Spleen (tissue), 11 donors: ENCODE measurements around the gene SUGP2. TPM values are rescaled to one million over a fixed set of nuclear protein-coding genes. Genes with fewer than 3 reads are reported as not detected.
A peak's percentile ranks its signal among the peaks of the same experiment; 100 is the strongest.

Source experiments
- DNase-seq: peaks from one replicate; pipeline ENCODE4 v3.0.0-alpha.2; 2020
- H3K27ac ChIP-seq, 8 donors: fragments of 200-600 bp; sonication (generic) in 7 of 8; 1 replicate in 4 of 8; 2 replicates in 4 of 8; pipeline versions ENCODE4 v1.5.0 to v1.8.0; 2016 to 2021; ENCODE audit warnings: inconsistent platforms in 4 of 8, mild to moderate bottlenecking in 4 of 8, moderate library complexity in 1 of 8
- H3K27me3 ChIP-seq, 7 donors: fragments of 200-600 bp; sonication (generic) in 6 of 7; replicated peaks in 1 of 7; 1 replicate in 4 of 7; 2 replicates in 3 of 7; pipeline versions ENCODE4 v1.5.0 to v1.8.0; 2016 to 2021; ENCODE audit warnings: inconsistent platforms in 3 of 7, mild to moderate bottlenecking in 1 of 7
- H3K36me3 ChIP-seq, 6 donors: fragments of 200-600 bp; sonication (generic) in 5 of 6; 1 replicate in 4 of 6; 2 replicates in 2 of 6; pipeline versions ENCODE4 v1.5.0 to v1.8.0; 2016 to 2021; ENCODE audit warnings: inconsistent platforms in 2 of 6
- H3K4me1 ChIP-seq, 6 donors: fragments of 200-600 bp; sonication (generic) in 5 of 6; 1 replicate in 3 of 6; 2 replicates in 3 of 6; pipeline versions ENCODE4 v1.5.0 to v1.8.0; 2016 to 2021; ENCODE audit warnings: inconsistent platforms in 3 of 6
- H3K4me3 ChIP-seq, 8 donors: fragments of 200-600 bp; sonication (generic) in 7 of 8; 1 replicate in 4 of 8; 2 replicates in 4 of 8; pipeline versions ENCODE4 v1.5.0 to v1.8.0; 2016 to 2021; ENCODE audit warnings: inconsistent platforms in 4 of 8, mild to moderate bottlenecking in 4 of 8, moderate library complexity in 2 of 8
- H3K9me3 ChIP-seq, 8 donors: fragments of 200-600 bp; sonication (generic) in 7 of 8; 1 replicate in 4 of 8; 2 replicates in 4 of 8; pipeline versions ENCODE4 v1.5.0 to v1.8.0; 2016 to 2021; ENCODE audit warnings: inconsistent platforms in 4 of 8
- CTCF ChIP-seq, 11 experiments: fragments of 200-600 bp in 7 of 11; fragments of 450-650 bp in 4 of 11; sonication (generic) in 4 of 11; IDR thresholded peaks in 8 of 11; conservative IDR thresholded peaks in 3 of 11; 1 replicate in 7 of 11; 2 replicates in 4 of 11; pipeline versions ENCODE4 v1.4.0 to v1.8.0; 2016 to 2021; ENCODE audit warnings: antibody characterized with exemption in 11 of 11, inconsistent platforms in 4 of 11, mild to moderate bottlenecking in 1 of 11
- POLR2A ChIP-seq, 3 donors: fragments of 450-650 bp; IDR thresholded peaks; one replicate each; pipeline ENCODE4 v1.5.1; 2017; ENCODE audit warnings: antibody characterized with exemption in 3 of 3, mild to moderate bottlenecking in 1 of 3
- POLR2AphosphoS5 ChIP-seq, 3 donors: sonication (generic); formaldehyde crosslinking; IDR thresholded peaks; one replicate each; pipeline ENCODE4 v1.5.1; 2017; ENCODE audit warnings: antibody characterized with exemption in 3 of 3
- WGBS, 5 donors: extraction: QIAGEN DNeasy Blood & Tissue Kit in 3 of 5; methylation state at CpG; one replicate each; pipeline versions ENCODE4 v1.1.5 to v1.1.7; 2013 to 2018; 5-methylcytosine and 5-hydroxymethylcytosine counted together
- intact Hi-C: fragments of 100-400 bp; cut with DNase I; formaldehyde crosslinking; loops from one replicate; pipeline ENCODE4 v1.15.0; 2023; ENCODE audit warnings: low total_unique reads
- polyA plus RNA-seq, 3 donors: library from polyadenylated mRNA; stranded (reverse); fragments of 200-250 nt; gene quantifications; one replicate each; pipeline ENCODE4 v1.2.1, GENCODE V29; 2013
- total RNA-seq, 7 donors: library from RNA; depleted of rRNA in 3 of 7; stranded (reverse); fragments of >200 nt in 3 of 7; fragmentation: NEBNext Ultra II Directional in 4 of 7; extraction: Animal tissue kit (Norgen Biotek cat#: 25700) in 4 of 7; gene quantifications; one replicate each; pipeline versions ENCODE4 v1.1.0 to v1.2.1, GENCODE V29; 2016 to 2021
- donor health status: healthy with polysubstance abuse.
- donor health status: DM: no; HTN: no; CAD: no; lungs with moderate emphysema.
- donor health status: DM: no; HTN: no; CAD: no.
- donor health status: Bipolar disorder and iron deficiency.
- donor health status: healthy.
- donor health status: DM: no; HTN: no; CAD: no.
- donor health status: DM: yes; HTN: yes; CAD: no.

Gene SUGP2
- total and polyA plus RNA-seq, 10 donors, result 54.5 to 127 (median 87.6) TPM

GRCh38 chr19:19004144-19004543 is 29.2 kb downstream of the SUGP2 start:
- H3K4me3 ChIP-seq, result no peak overlapping the region
- no peaks in the 10 kb centered on the region for H3K9me3 ChIP-seq
- no peaks in the 10 kb centered on the region for H3K27me3 ChIP-seq
- H3K4me1 ChIP-seq, result peaks cover 0 to 11% (median 4%) of the 10 kb centered on the region in 6 donors
- intact Hi-C loops, result no loop called here
- peaks cover 5 to 100% (median 83%) of the 10 kb centered on the region in 6 donors for H3K36me3 ChIP-seq
- WGBS, 5 donors, result 90 to 96% (median 95%) methylated on average over 18 of the region's 18 CpGs
- H3K27ac ChIP-seq, result no peak overlapping the region
- TF ChIP-seq POLR2A (IDR thresholded peaks at IDR 0.05) (no peak), POLR2AphosphoS5 (IDR thresholded peaks at IDR 0.05) (peak in 1 of 3 donors; percentile 56), CTCF (IDR thresholded peaks at IDR 0.05 in 8 of 11, conservative IDR thresholded peaks at IDR 0.05 in 3 of 11) (no peak)
- no peak for DNase-seq

GRCh38 chr19:18999896-19000620 is 33.3 kb downstream of the SUGP2 start:
- H3K36me3 ChIP-seq, result peaks cover 0 to 100% (median 62%) of the 10 kb centered on the region in 6 donors
- 88 to 92% (median 89%) methylated on average over 11 of the region's 11 CpGs for WGBS, 5 donors
- intact Hi-C loops, result no loop called here
- no peak overlapping the region for H3K4me3 ChIP-seq
- TF ChIP-seq POLR2A (IDR thresholded peaks at IDR 0.05) (no peak), POLR2AphosphoS5 (IDR thresholded peaks at IDR 0.05) (no peak), CTCF (IDR thresholded peaks at IDR 0.05 in 8 of 11, conservative IDR thresholded peaks at IDR 0.05 in 3 of 11) (no peak)
- no peaks in the 10 kb centered on the region for H3K27me3 ChIP-seq
- no peak for DNase-seq
- peaks cover 0 to 28% (median 11%) of the 10 kb centered on the region in 6 donors for H3K4me1 ChIP-seq
- no peaks in the 10 kb centered on the region for H3K9me3 ChIP-seq
- peak overlapping the region in 3 of 8 donors; percentile 23 to 42 (median 29) for H3K27ac ChIP-seq

- Histone ChIP-seq H3K4me3 (no peak overlapping the region), H3K9me3 (no peaks in the 10 kb centered on the region), H3K27ac (peak overlapping the region in 4 of 8 donors; percentile 23 to 48 (median 39)), H3K27me3 (no peaks in the 10 kb centered on the region), H3K4me1 (peaks cover 0 to 28% (median 11%) of the 10 kb centered on the region in 6 donors), H3K36me3 (peaks cover 0 to 100% (median 62%) of the 10 kb centered on the region in 6 donors)
- WGBS, 5 donors, result 37 to 45% (median 39%) methylated on average over 14 of the region's 14 CpGs
- DNase-seq, result no peak
- intact Hi-C loops, result no loop called here
- TF ChIP-seq POLR2AphosphoS5 (IDR thresholded peaks at IDR 0.05), result peak in 2 of 3 donors; percentile 13 to 25
- TF ChIP-seq CTCF (IDR thresholded peaks at IDR 0.05 in 8 of 11, conservative IDR thresholded peaks at IDR 0.05 in 3 of 11), result peak in 1 of 11 experiments; percentile 7
- no peak for TF ChIP-seq POLR2A (IDR thresholded peaks at IDR 0.05)
Measured at GRCh38 chr19:18999016-18999758, 34.1 kb downstream of the SUGP2 start.

GRCh38 chr19:18998276-18998675 is 35.0 kb downstream of the SUGP2 start:
- TF ChIP-seq CTCF (IDR thresholded peaks at IDR 0.05 in 8 of 11, conservative IDR thresholded peaks at IDR 0.05 in 3 of 11), result no peak
- TF ChIP-seq POLR2A (IDR thresholded peaks at IDR 0.05), result no peak
- no peak for TF ChIP-seq POLR2AphosphoS5 (IDR thresholded peaks at IDR 0.05)
- intact Hi-C loops, result no loop called here
- Histone ChIP-seq H3K4me1 (peaks cover 0 to 28% (median 11%) of the 10 kb centered on the region in 6 donors), H3K27ac (no peak overlapping the region), H3K4me3 (no peak overlapping the region), H3K9me3 (no peaks in the 10 kb centered on the region), H3K27me3 (no peaks in the 10 kb centered on the region), H3K36me3 (peaks cover 0 to 100% (median 62%) of the 10 kb centered on the region in 6 donors)
- no peak for DNase-seq
- WGBS, 5 donors, result 88 to 93% (median 92%) methylated on average over 8 of the region's 8 CpGs
